Ectodermal cell (in vitro differentiated cells): ENCODE measurements around the gene DEFB131A. TPM values are rescaled to one million over a fixed set of nuclear protein-coding genes. Genes with fewer than 3 reads are reported as not detected.
"Not testable (repeated sequence)": the region's sequence is repeated elsewhere in the genome, so short reads cannot be mapped to it uniquely, and the experiment has no call there.

Experiments
- H3K27ac ChIP-seq: 2 replicates; pipeline ENCODE4 v1.7.0; 2013; ENCODE audit warnings: mild to moderate bottlenecking, low read depth, low read length; ENCODE audit not compliant: insufficient read depth, poor library complexity, severe bottlenecking
- H3K27me3 ChIP-seq: 2 replicates; pipeline ENCODE4 v1.7.0; 2013; ENCODE audit warnings: mild to moderate bottlenecking, low read length; ENCODE audit not compliant: insufficient read depth, control insufficient read depth, poor library complexity, severe bottlenecking
- H3K36me3 ChIP-seq: one replicate; pipeline ENCODE4 v1.7.0; 2013; ENCODE audit warnings: low read length; ENCODE audit not compliant: control insufficient read depth, insufficient read depth
- H3K4me1 ChIP-seq: one replicate; pipeline ENCODE4 v1.7.0; 2013; ENCODE audit warnings: low read length; ENCODE audit not compliant: control insufficient read depth, insufficient read depth
- H3K4me3 ChIP-seq: 2 replicates; pipeline ENCODE4 v1.7.0; 2013; ENCODE audit warnings: low read depth, low read length, control low read depth; ENCODE audit not compliant: insufficient read depth
- H3K9me3 ChIP-seq: 2 replicates; pipeline ENCODE4 v1.7.0; 2013; ENCODE audit warnings: mild to moderate bottlenecking, low read length, moderate library complexity; ENCODE audit not compliant: control insufficient read depth
- WGBS, 2 experiments: methylation state at CpG; one replicate each; pipeline ENCODE4 v1.1.7; 2013; ENCODE audit warnings: missing lambda C conversion rate in 2 of 2; 5-methylcytosine and 5-hydroxymethylcytosine counted together
- polyA plus RNA-seq, 4 experiments: library from polyadenylated mRNA; stranded (reverse); fragments of 50-300 nt; gene quantifications; one replicate each; pipeline ENCODE4 v1.2.3, GENCODE V29; 2013

Gene DEFB131A
- polyA plus RNA-seq (2013, experiment 1 of 4), result not detected
- polyA plus RNA-seq (2013, experiment 2 of 4), result not detected
- polyA plus RNA-seq (2013, experiment 3 of 4), result not detected
- polyA plus RNA-seq (2013, experiment 4 of 4), result not detected

DNA sequence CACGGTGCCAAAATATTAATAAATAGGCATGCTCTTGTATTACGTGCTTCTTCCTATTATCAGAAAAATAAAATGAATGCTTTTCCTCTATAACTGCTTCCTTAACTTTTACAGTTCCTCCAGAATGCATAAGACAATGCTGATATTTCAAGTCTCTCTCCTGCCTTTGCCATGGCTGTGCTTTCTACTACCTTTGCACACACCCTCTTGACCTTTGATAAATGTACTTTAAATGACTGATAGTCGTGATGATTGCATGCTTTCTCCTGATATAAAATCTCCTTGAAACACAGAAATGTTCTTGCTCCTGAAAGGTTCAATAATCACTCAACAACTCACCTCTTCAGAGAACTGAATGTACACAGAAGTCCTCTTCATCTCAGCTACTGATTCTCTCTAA is at the start of gene DEFB131A:
Gene DEFB131A, plus strand, starts transcription at position 301 of the 400 bp plus-strand sequence. CDS start 120 bp downstream, outside the sequence.
- H3K4me1 ChIP-seq, H3K27ac ChIP-seq, H3K9me3 ChIP-seq, H3K4me3 ChIP-seq, H3K27me3 ChIP-seq, H3K36me3 ChIP-seq: not testable (repeated sequence)
- WGBS, 2 experiments, result 38% methylated on average over 1 of the region's 3 CpGs; no CpG with 5 or more reads in 1 of the 2 experiments

DNA sequence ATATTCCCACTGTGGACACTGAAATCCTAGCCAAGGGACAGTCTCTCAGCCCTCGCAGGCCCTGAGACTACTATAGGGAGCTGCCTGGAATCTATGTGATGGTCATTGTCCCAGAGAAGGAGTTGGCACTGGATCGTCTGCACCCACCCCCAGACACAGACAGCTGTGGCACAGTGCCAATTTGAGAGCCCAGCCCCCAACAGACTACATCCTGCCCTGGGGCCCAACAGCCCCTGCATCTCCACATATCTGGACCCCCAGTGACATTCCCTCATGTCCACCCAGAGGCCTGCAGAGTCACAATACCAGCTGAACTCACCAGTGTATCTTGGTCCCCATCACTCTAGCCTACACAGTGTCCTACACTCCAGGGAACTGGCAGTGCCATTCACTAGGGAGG is 38.4 kb upstream of the DEFB131A start:
- not testable (repeated sequence) for H3K9me3 ChIP-seq, H3K27ac ChIP-seq, H3K36me3 ChIP-seq, H3K4me3 ChIP-seq, H3K27me3 ChIP-seq, H3K4me1 ChIP-seq
- WGBS, 2 experiments, result 83 to 92% methylated on average over 2 of the region's 2 CpGs

- WGBS, 2 experiments, result 58 to 60% methylated on average over 3 of the region's 3 CpGs
- H3K4me3 ChIP-seq, H3K27me3 ChIP-seq, H3K9me3 ChIP-seq, H3K36me3 ChIP-seq, H3K4me1 ChIP-seq, H3K27ac ChIP-seq: not testable (repeated sequence)
These were observed 37.7 kb upstream of the DEFB131A start for GRCh38 chr4:9406491-9406890.

GRCh38 chr4:9409793-9410192 is 34.4 kb upstream of the DEFB131A start:
- no peaks in the 10 kb centered on the region for H3K4me1 ChIP-seq
- H3K4me3 ChIP-seq, result no peak overlapping the region
- no peak overlapping the region for H3K27ac ChIP-seq

GRCh38 chr4:9421884-9422455 is 22.2 kb upstream of the DEFB131A start:
- not testable (repeated sequence) for H3K27me3 ChIP-seq, H3K36me3 ChIP-seq, H3K4me1 ChIP-seq, H3K9me3 ChIP-seq, H3K27ac ChIP-seq, H3K4me3 ChIP-seq
- 74 to 88% methylated on average over 3 to 6 of the region's 6 CpGs for WGBS, 2 experiments

More at GRCh38 chr4:9409793-9410192, 34.4 kb upstream of the DEFB131A start:
- WGBS, 2 experiments, result 84 to 89% methylated on average over 13 of the region's 13 CpGs
- Histone ChIP-seq H3K27me3 (no peaks in the 10 kb centered on the region), H3K9me3 (no peaks in the 10 kb centered on the region), H3K36me3 (no peaks in the 10 kb centered on the region)

- H3K27ac ChIP-seq, H3K27me3 ChIP-seq, H3K4me1 ChIP-seq, H3K9me3 ChIP-seq, H3K36me3 ChIP-seq, H3K4me3 ChIP-seq: not testable (repeated sequence)
- WGBS, 2 experiments, result 57 to 65% methylated on average over 1 of the region's 1 CpG
These were observed 18.3 kb upstream of the DEFB131A start for GRCh38 chr4:9425916-9426315.

GRCh38 chr4:9430061-9430460 is 14.2 kb upstream of the DEFB131A start:
- not testable (repeated sequence) for H3K36me3 ChIP-seq, H3K27me3 ChIP-seq, H3K27ac ChIP-seq, H3K4me1 ChIP-seq, H3K4me3 ChIP-seq, H3K9me3 ChIP-seq
- WGBS, 2 experiments, result 75 to 77% methylated on average over 1 of the region's 1 CpG

DNA sequence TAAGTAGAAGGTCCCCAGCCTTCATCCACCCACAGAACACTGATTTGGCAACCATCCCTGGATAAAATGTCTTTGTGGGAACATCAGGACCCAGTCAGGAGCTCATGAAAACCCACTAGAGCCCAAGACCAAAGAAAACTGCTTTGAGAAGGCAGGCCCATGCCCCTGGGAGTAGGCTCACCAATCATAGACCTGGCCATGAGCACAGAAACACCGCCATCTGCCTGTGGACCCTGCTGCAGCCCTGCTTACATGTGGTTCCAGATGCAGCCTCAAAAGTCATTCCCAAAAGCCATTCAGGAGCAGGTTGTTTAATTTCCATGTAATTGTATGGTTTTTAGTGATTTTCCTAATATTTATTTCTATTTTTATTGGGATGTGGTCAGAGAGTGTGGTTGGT is 10.9 kb upstream of the DEFB131A start:
- not testable (repeated sequence) for H3K4me1 ChIP-seq, H3K9me3 ChIP-seq, H3K27me3 ChIP-seq, H3K4me3 ChIP-seq, H3K36me3 ChIP-seq, H3K27ac ChIP-seq
- WGBS, 2 experiments, result 63 to 70% methylated on average over 1 of the region's 1 CpG

GRCh38 chr4:9436728-9437127 is 7.5 kb upstream of the DEFB131A start:
- H3K36me3 ChIP-seq, H3K4me3 ChIP-seq, H3K27me3 ChIP-seq, H3K27ac ChIP-seq, H3K4me1 ChIP-seq, H3K9me3 ChIP-seq: not testable (repeated sequence)

DNA sequence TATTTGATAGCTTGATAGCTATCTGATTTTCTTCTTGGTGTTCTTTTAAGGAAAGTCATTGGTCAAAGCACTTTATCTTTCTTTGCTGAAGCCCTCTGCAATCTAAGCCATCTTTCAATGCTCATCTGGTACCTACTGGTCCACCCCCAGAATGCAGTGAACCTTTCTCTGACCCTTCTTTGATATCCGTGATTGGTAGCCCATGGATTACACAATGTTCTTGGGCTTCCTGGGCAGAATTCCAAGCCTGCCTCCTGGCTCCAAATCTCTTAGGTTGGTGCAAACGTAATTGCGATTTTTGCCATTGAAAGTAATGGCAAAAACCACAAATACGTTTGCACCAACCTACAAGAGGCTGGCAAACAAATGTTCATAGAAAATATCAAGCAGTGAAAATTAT is 1.9 kb upstream of the DEFB131A start:
- WGBS, 2 experiments, result 84 to 93% methylated on average over 4 of the region's 4 CpGs
- not testable (repeated sequence) for H3K9me3 ChIP-seq, H3K4me1 ChIP-seq, H3K27ac ChIP-seq, H3K36me3 ChIP-seq, H3K4me3 ChIP-seq, H3K27me3 ChIP-seq

DNA sequence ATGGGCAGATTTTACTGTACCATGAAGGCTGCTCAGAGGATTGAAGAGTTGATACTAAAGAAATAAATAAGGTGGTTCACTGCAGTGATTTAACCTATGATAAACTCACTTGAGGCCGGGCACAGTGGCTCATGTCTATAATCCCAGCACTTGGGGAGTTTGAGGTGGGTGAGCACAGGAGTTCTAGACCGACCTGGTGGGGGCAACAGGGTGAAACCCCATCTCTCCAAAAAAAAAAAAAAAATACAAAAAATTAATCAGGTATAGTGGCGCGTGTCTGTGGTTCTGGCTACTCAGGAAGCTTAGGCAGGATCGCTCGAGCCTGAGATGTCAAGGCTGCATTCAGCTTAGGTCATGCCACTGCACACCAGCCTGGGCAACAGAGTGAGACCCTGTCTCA is 467 bp downstream of the DEFB131A start:
- H3K9me3 ChIP-seq, H3K27me3 ChIP-seq, H3K4me3 ChIP-seq, H3K27ac ChIP-seq, H3K4me1 ChIP-seq, H3K36me3 ChIP-seq: not testable (repeated sequence)
- 80 to 82% methylated on average over 6 of the region's 6 CpGs for WGBS, 2 experiments
